Neural cell (in vitro differentiated cells): ENCODE data around the gene KRTAP6-2.

Experiments used
- CTCF ChIP-seq: fragments of 450-650 bp; IDR thresholded peaks from 2 replicates; pipeline ENCODE4 v1.5.1; 2014; ENCODE audit warnings: antibody characterized with exemption, mild to moderate bottlenecking, moderate library complexity; ENCODE audit not compliant: poor library complexity, severe bottlenecking
- EZH2 ChIP-seq: fragments of 200-600, 300-800 bp; shearing (Covaris generic), sonication (generic); IDR thresholded peaks from 2 replicates; pipeline ENCODE4 v1.6.1; 2014; ENCODE audit warnings: antibody characterized with exemption, low read length, borderline replicate concordance, mild to moderate bottlenecking; ENCODE audit not compliant: insufficient read depth, poor library complexity, severe bottlenecking
- POLR2AphosphoS5 ChIP-seq: IDR thresholded peaks from 2 replicates; pipeline ENCODE4 v1.6.1; 2012
- REST ChIP-seq: IDR thresholded peaks from 2 replicates; pipeline ENCODE4 v1.6.1; 2012; ENCODE audit warnings: borderline replicate concordance
- TAF1 ChIP-seq: IDR thresholded peaks from 2 replicates; pipeline ENCODE4 v1.6.1; 2012; ENCODE audit warnings: low read depth

GRCh38 chr21:30563630-30564029 lies 35.1 kb downstream of the KRTAP6-2 start:
- TF ChIP-seq CTCF (no peak), EZH2 (no peak), REST (no peak), POLR2AphosphoS5 (no peak), TAF1 (no peak)
